WTC11 (cell line): ENCODE measurements around the gene RCN2. TPM values are rescaled to one million over a fixed set of nuclear protein-coding genes. Genes with fewer than 3 reads are reported as not detected.

Source experiments
- ATAC-seq: fragments of 200-7000 bp; cut with Tn5 transposase; 2 replicates; pipeline ENCODE4 v1.10.0; 2021; ENCODE audit warnings: mild to moderate bottlenecking, moderate library complexity
- CTCF ChIA-PET: fragments of 300-600 bp; sonication (Branson Sonifier 250); formaldehyde crosslinking; loops from one replicate; lab custom pipeline; 2021; ENCODE audit warnings: antibody characterized with exemption; lab: Charles Lee
- POLR2A ChIA-PET: fragments of 350-600 bp; sonication (Branson Sonifier 250); formaldehyde crosslinking; loops from one replicate; lab custom pipeline; 2021; ENCODE audit warnings: antibody characterized with exemption; lab: Charles Lee
- DNase-seq: peaks from one replicate; pipeline ENCODE4 v3.0.0; 2021; ENCODE audit warnings: low spot score
- H3K27ac Mint-ChIP-seq: 2 replicates; pipeline ENCODE4 v1.8.0; 2021; ENCODE audit warnings: mixed read lengths
- H3K27me3 Mint-ChIP-seq: 2 replicates; pipeline ENCODE4 v1.8.0; 2021; ENCODE audit warnings: low read depth, mild to moderate bottlenecking, moderate library complexity, mixed read lengths
- H3K36me3 Mint-ChIP-seq: 2 replicates; pipeline ENCODE4 v1.8.0; 2021; ENCODE audit warnings: mixed read lengths
- H3K4me1 Mint-ChIP-seq: 2 replicates; pipeline ENCODE4 v1.8.0; 2022; ENCODE audit warnings: mixed read lengths
- H3K4me3 Mint-ChIP-seq: 2 replicates; pipeline ENCODE4 v1.8.0; 2021; ENCODE audit warnings: mild to moderate bottlenecking, moderate library complexity, mixed read lengths
- H3K9me3 Mint-ChIP-seq: 2 replicates; pipeline ENCODE4 v1.8.0; 2021; ENCODE audit warnings: mixed read lengths
- AFF4 ChIP-seq: sonication (generic); formaldehyde crosslinking; IDR thresholded peaks from 2 replicates; pipeline ENCODE4 v1.8.1; 2023; ENCODE audit warnings: mild to moderate bottlenecking, missing genetic modification reagents, borderline replicate concordance
- ATF1 ChIP-seq: sonication (generic); formaldehyde crosslinking; IDR thresholded peaks from 2 replicates; pipeline ENCODE4 v1.8.1; 2023; ENCODE audit warnings: mild to moderate bottlenecking, moderate library complexity, missing genetic modification reagents
- FOXJ3 ChIP-seq: sonication (generic); formaldehyde crosslinking; IDR thresholded peaks from 2 replicates; pipeline ENCODE4 v1.9.0; 2021; ENCODE audit warnings: missing genetic modification reagents, mild to moderate bottlenecking, borderline replicate concordance
- FOXP1 ChIP-seq: sonication (generic); formaldehyde crosslinking; IDR thresholded peaks from 2 replicates; pipeline ENCODE4 v1.8.0; 2022; ENCODE audit warnings: missing genetic modification reagents, mild to moderate bottlenecking, moderate library complexity, borderline replicate concordance
- GABPB1 ChIP-seq: sonication (generic); formaldehyde crosslinking; IDR thresholded peaks from 2 replicates; pipeline ENCODE4 v1.8.1; 2023; ENCODE audit warnings: mild to moderate bottlenecking, missing genetic modification reagents
- GRHL2 ChIP-seq: fragments of 250-450 bp; sonication (Bioruptor Pico); IDR thresholded peaks from 2 replicates; pipeline ENCODE4 v1.8.0; 2022; ENCODE audit warnings: mild to moderate bottlenecking, moderate library complexity; ENCODE audit not compliant: insufficient replicate concordance, severe bottlenecking
- JUN ChIP-seq: sonication (generic); formaldehyde crosslinking; IDR thresholded peaks from 2 replicates; pipeline ENCODE4 v1.8.0; 2023; ENCODE audit warnings: mild to moderate bottlenecking, missing genetic modification reagents
- MYBL2 ChIP-seq: sonication (generic); formaldehyde crosslinking; IDR thresholded peaks from 2 replicates; pipeline ENCODE4 v1.8.1; 2023; ENCODE audit warnings: mild to moderate bottlenecking, moderate library complexity, missing genetic modification reagents
- NFATC4 ChIP-seq: fragments of 250-450 bp; sonication (Bioruptor Pico); IDR thresholded peaks from 2 replicates; pipeline ENCODE4 v1.9.0; 2021; ENCODE audit warnings: mild to moderate bottlenecking
- NFE2L1 ChIP-seq: sonication (generic); formaldehyde crosslinking; IDR thresholded peaks from 2 replicates; pipeline ENCODE4 v1.8.1; 2023; ENCODE audit warnings: missing genetic modification reagents
- PRRX2 ChIP-seq: fragments of 250-450 bp; sonication (Bioruptor Pico); IDR thresholded peaks from 2 replicates; pipeline ENCODE4 v1.8.0; 2021; ENCODE audit warnings: mild to moderate bottlenecking
- SMAD4 ChIP-seq: sonication (generic); formaldehyde crosslinking; IDR thresholded peaks from 2 replicates; pipeline ENCODE4 v1.8.0; 2022; ENCODE audit warnings: mild to moderate bottlenecking, missing genetic modification reagents
- TEAD1 ChIP-seq: sonication (generic); formaldehyde crosslinking; IDR thresholded peaks from 2 replicates; pipeline ENCODE4 v1.8.0; 2022; ENCODE audit warnings: mild to moderate bottlenecking, missing genetic modification reagents
- TEAD4 ChIP-seq: sonication (generic); formaldehyde crosslinking; IDR thresholded peaks from 2 replicates; pipeline ENCODE4 v1.8.0; 2022; ENCODE audit warnings: mild to moderate bottlenecking, missing genetic modification reagents
- TP53 ChIP-seq: sonication (generic); formaldehyde crosslinking; IDR thresholded peaks from 2 replicates; pipeline ENCODE4 v1.8.1; 2023; ENCODE audit warnings: mild to moderate bottlenecking, missing genetic modification reagents
- ZNF138 ChIP-seq: sonication (generic); formaldehyde crosslinking; conservative IDR thresholded peaks from 2 replicates; pipeline ENCODE4 v1.8.1; 2022; ENCODE audit warnings: mild to moderate bottlenecking, moderate library complexity, missing genetic modification reagents
- ZNF263 ChIP-seq: sonication (generic); formaldehyde crosslinking; IDR thresholded peaks from 2 replicates; pipeline ENCODE4 v1.8.1; 2022; ENCODE audit warnings: low read depth, mild to moderate bottlenecking, moderate library complexity, missing genetic modification reagents
- ZNF317 ChIP-seq: sonication (generic); formaldehyde crosslinking; IDR thresholded peaks from 2 replicates; pipeline ENCODE4 v1.8.1; 2023; ENCODE audit warnings: low read depth, mild to moderate bottlenecking, moderate library complexity, missing genetic modification reagents, borderline replicate concordance
- ZNF416 ChIP-seq: fragments of 250-450 bp; sonication (Bioruptor Pico); IDR thresholded peaks from 2 replicates; pipeline ENCODE4 v1.9.0; 2021; ENCODE audit warnings: mild to moderate bottlenecking, inconsistent platforms
- total RNA-seq: library from RNA; stranded (reverse); gene quantifications from 3 replicates; pipeline ENCODE4 v1.2.3, GENCODE V29; 2021
- TF ChIP-seq, protein P1 (sequence below): fragments of 250-450 bp; sonication (Bioruptor Pico); IDR thresholded peaks from 2 replicates; pipeline ENCODE4 v1.9.0; 2021; ENCODE audit warnings: mild to moderate bottlenecking
- TF ChIP-seq, protein P2 (sequence below): fragments of 250-450 bp; sonication (Bioruptor Pico); conservative IDR thresholded peaks from 2 replicates; pipeline ENCODE4 v1.9.0; 2021; ENCODE audit warnings: mild to moderate bottlenecking
- TF ChIP-seq, protein P3 (sequence below): sonication (generic); formaldehyde crosslinking; IDR thresholded peaks from 2 replicates; pipeline ENCODE4 v1.8.1; 2023; ENCODE audit warnings: mild to moderate bottlenecking, missing genetic modification reagents, moderate library complexity
- TF ChIP-seq, protein P4 (sequence below): sonication (generic); formaldehyde crosslinking; IDR thresholded peaks from 2 replicates; pipeline ENCODE4 v1.8.1; 2023; ENCODE audit warnings: mild to moderate bottlenecking, missing genetic modification reagents

RCN2 gene
- total RNA-seq, 1 experiment from 2014 or later, result 112 TPM

- DNase-seq, result peak; percentile 11
- no peaks in the 10 kb centered on the region for H3K4me1 Mint-ChIP-seq
- no peak within 1 kb of the TSS for H3K4me3 Mint-ChIP-seq
- TF ChIP-seq TEAD4 (CRISPR knock-in tag) (no peak), NFE2L1 (CRISPR knock-in tag) (no peak), TP53 (CRISPR knock-in tag) (no peak), ZNF317 (CRISPR knock-in tag) (no peak), PRRX2 (CRISPR knock-in tag) (no peak), ZNF138 (CRISPR knock-in tag) (no peak)
- TF ChIP-seq, protein P1, sequence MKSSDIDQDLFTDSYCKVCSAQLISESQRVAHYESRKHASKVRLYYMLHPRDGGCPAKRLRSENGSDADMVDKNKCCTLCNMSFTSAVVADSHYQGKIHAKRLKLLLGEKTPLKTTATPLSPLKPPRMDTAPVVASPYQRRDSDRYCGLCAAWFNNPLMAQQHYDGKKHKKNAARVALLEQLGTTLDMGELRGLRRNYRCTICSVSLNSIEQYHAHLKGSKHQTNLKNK (CRISPR knock-in tag), result no peak
- TF ChIP-seq, protein P2, sequence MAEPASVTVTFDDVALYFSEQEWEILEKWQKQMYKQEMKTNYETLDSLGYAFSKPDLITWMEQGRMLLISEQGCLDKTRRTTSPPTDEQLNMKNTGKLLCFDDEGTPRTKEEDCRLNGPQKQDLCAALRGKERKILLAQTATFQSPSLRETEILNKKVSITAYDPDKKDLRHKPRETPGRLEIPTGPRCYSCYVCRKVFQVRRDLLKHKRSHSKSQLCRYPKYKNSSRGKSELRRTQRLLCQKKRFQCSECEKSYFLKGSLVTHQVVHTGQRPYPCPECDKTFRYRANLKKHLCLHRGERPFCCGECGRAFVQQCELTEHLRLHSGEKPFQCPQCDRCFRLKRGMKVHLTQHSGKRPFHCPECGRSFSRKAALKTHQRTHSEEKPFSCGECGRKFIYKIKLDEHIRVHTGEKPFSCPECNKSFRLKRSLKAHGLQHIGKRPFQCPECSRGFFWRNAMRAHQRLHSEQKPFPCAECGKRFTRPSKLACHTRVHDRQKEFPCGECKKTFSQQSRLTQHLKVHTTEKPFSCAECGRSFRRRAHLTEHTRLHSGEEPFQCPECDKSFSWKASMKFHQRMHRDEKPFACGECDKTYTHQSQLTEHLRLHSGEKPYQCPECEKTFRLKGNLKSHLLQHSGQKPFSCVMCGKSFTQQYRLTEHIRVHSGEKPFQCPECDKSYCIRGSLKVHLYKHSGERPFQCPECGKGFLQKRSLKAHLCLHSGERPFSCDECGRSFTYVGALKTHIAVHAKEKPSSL, result no peak
- TF ChIP-seq, protein P3, sequence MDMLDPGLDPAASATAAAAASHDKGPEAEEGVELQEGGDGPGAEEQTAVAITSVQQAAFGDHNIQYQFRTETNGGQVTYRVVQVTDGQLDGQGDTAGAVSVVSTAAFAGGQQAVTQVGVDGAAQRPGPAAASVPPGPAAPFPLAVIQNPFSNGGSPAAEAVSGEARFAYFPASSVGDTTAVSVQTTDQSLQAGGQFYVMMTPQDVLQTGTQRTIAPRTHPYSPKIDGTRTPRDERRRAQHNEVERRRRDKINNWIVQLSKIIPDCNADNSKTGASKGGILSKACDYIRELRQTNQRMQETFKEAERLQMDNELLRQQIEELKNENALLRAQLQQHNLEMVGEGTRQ, result no peak
- TF ChIP-seq, protein P4, sequence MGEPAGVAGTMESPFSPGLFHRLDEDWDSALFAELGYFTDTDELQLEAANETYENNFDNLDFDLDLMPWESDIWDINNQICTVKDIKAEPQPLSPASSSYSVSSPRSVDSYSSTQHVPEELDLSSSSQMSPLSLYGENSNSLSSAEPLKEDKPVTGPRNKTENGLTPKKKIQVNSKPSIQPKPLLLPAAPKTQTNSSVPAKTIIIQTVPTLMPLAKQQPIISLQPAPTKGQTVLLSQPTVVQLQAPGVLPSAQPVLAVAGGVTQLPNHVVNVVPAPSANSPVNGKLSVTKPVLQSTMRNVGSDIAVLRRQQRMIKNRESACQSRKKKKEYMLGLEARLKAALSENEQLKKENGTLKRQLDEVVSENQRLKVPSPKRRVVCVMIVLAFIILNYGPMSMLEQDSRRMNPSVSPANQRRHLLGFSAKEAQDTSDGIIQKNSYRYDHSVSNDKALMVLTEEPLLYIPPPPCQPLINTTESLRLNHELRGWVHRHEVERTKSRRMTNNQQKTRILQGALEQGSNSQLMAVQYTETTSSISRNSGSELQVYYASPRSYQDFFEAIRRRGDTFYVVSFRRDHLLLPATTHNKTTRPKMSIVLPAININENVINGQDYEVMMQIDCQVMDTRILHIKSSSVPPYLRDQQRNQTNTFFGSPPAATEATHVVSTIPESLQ (CRISPR knock-in tag), result no peak
- ChIA-PET CTCF (interaction anchor here (0.8 to 2.1 kb wide), 5 partner anchors 18 to 40 kb away, joined by 4 to 10 read pairs (median 7); no protein-coding TSS in a partner anchor), POLR2A (no interaction called here)
- H3K9me3 Mint-ChIP-seq, result no peaks in the 10 kb centered on the region
- H3K27ac Mint-ChIP-seq, result no peak within 1 kb of the TSS
- ATAC-seq, result peak; percentile 38
- no peaks in the 10 kb centered on the region; the same call in 1 of the 2 replicates for H3K27me3 Mint-ChIP-seq
- no peaks in the 10 kb centered on the region for H3K36me3 Mint-ChIP-seq
Measured at GRCh38 chr15:76994971-76995945, 63.7 kb downstream of the RCN2 start, which contains the start of gene PSTPIP1. Gene PSTPIP1 (plus strand): TSS chr15:76995126. CDS start chr15:76995574, 448 bp downstream.

GRCh38 chr15:76996076-76996525, 64.6 kb downstream of the RCN2 start:
- Mint-ChIP-seq H3K27me3 (no peaks in the 10 kb centered on the region), H3K27ac (no peak overlapping the region), H3K36me3 (no peaks in the 10 kb centered on the region), H3K9me3 (no peaks in the 10 kb centered on the region), H3K4me1 (no peaks in the 10 kb centered on the region), H3K4me3 (no peak overlapping the region)
- no peak for DNase-seq
- ChIA-PET CTCF (interaction anchor here (1.5 to 1.8 kb wide), 2 partner anchors 23 to 39 kb away, joined by 7 read pairs; no protein-coding TSS in a partner anchor), POLR2A (no interaction called here)
- ATAC-seq, result no peak
- no peak for TF ChIP-seq ZNF416 (CRISPR knock-in tag)
- TF ChIP-seq ZNF263, result no peak
- TF ChIP-seq NFATC4 (CRISPR knock-in tag), result no peak
- no peak for TF ChIP-seq FOXP1 (CRISPR knock-in tag)
- TF ChIP-seq ATF1 (CRISPR knock-in tag), result no peak
- TF ChIP-seq, protein P3, result no peak
- TF ChIP-seq FOXJ3 (CRISPR knock-in tag), result no peak
- TF ChIP-seq TP53 (CRISPR knock-in tag), result no peak
- TF ChIP-seq MYBL2 (CRISPR knock-in tag), result no peak
- TF ChIP-seq AFF4 (CRISPR knock-in tag), result no peak
- no peak for TF ChIP-seq JUN (CRISPR knock-in tag)
- TF ChIP-seq TEAD1, result no peak
- no peak for TF ChIP-seq GRHL2 (CRISPR knock-in tag)
- TF ChIP-seq SMAD4, result no peak
- TF ChIP-seq GABPB1, result no peak
